Measurements from ENCODE around the gene PDE6A. TPM values are rescaled to one million over a fixed set of nuclear protein-coding genes. Genes with fewer than 3 reads are reported as not detected.

Gene PDE6A
- total RNA-seq, 1 experiment from 2014 or later, result not detected

- Mint-ChIP-seq H3K4me3 (no peak overlapping the region), H3K4me1 (no peaks in the 10 kb centered on the region)
- no peak for ATAC-seq
Observed at GRCh38 chr5:149895416-149896345, 48.9 kb downstream of the PDE6A start.

DNA sequence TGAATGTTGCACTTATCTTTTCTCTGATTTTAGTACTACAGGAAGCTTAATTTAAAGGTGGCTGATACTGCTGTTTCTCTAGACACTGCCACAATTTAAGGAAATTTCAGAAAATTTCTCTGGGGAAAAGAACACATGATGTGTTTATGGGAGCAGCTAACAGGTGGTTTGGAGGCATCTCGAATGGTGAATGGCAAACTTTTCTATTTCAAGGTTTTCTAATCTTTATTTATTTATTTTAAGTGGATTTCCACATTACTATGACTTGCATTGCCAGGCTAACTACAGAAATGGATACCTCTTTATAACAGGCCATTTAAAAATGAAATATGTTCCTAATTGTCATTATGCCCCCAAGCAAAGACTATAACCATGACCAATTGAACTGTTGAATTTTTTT, 50.4 kb downstream of the PDE6A start:
- Mint-ChIP-seq H3K4me1 (no peaks in the 10 kb centered on the region), H3K9me3 (no peaks in the 10 kb centered on the region), H3K4me3 (no peak overlapping the region), H3K27me3 (ENCODE audit: low read depth) (no peaks in the 10 kb centered on the region), H3K27ac (no peak overlapping the region), H3K36me3 (no peaks in the 10 kb centered on the region)
- no peak for TF ChIP-seq ZNF671 (CRISPR knock-in tag; IDR thresholded peaks at IDR 0.05)
- ATAC-seq (no peak), DNase-seq (ENCODE audit: low spot score) (no peak)
- ChIA-PET POLR2A (no interaction called here), CTCF (interaction anchor here (1.3 kb wide), 1 partner anchor 60 kb away, joined by 3 read pairs; no protein-coding TSS in a partner anchor)

More at GRCh38 chr5:149895416-149896345, 48.9 kb downstream of the PDE6A start:
- H3K27ac Mint-ChIP-seq, result no peak overlapping the region
- POLR2A ChIA-PET, result interaction anchor here (0.6 kb wide), 1 partner anchor 1337 kb away, joined by 3 read pairs; no protein-coding TSS in a partner anchor
- H3K9me3 Mint-ChIP-seq, result no peaks in the 10 kb centered on the region
- H3K27me3 Mint-ChIP-seq (ENCODE audit: low read depth), result no peaks in the 10 kb centered on the region
- no peaks in the 10 kb centered on the region for H3K36me3 Mint-ChIP-seq
- TF ChIP-seq ZNF263 (CRISPR knock-in tag; IDR thresholded peaks at IDR 0.05; ENCODE audit: low read depth), result no peak
- TF ChIP-seq, protein P1, sequence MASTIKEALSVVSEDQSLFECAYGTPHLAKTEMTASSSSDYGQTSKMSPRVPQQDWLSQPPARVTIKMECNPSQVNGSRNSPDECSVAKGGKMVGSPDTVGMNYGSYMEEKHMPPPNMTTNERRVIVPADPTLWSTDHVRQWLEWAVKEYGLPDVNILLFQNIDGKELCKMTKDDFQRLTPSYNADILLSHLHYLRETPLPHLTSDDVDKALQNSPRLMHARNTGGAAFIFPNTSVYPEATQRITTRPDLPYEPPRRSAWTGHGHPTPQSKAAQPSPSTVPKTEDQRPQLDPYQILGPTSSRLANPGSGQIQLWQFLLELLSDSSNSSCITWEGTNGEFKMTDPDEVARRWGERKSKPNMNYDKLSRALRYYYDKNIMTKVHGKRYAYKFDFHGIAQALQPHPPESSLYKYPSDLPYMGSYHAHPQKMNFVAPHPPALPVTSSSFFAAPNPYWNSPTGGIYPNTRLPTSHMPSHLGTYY (CRISPR knock-in tag; IDR thresholded peaks at IDR 0.05), result no peak
- no peak for TF ChIP-seq ZNF532 (CRISPR knock-in tag; IDR thresholded peaks at IDR 0.05; ENCODE audit: borderline replicate concordance)
- TF ChIP-seq TCF7 (CRISPR knock-in tag; IDR thresholded peaks at IDR 0.05; ENCODE audit: low read depth), result no peak
- no peak for TF ChIP-seq CREB1 (CRISPR knock-in tag; IDR thresholded peaks at IDR 0.05)
- TF ChIP-seq ZNF138 (CRISPR knock-in tag; conservative IDR thresholded peaks at IDR 0.05), result no peak
- CTCF ChIA-PET, result interaction anchor here (0.6 to 1.7 kb wide), 5 partner anchors 17 to 96 kb away, joined by 3 to 6 read pairs (median 3); partner anchors contain the start of gene SLC26A2
- DNase-seq (ENCODE audit: low spot score), result no peak

- Mint-ChIP-seq H3K4me3 (no peak overlapping the region), H3K27ac (no peak overlapping the region), H3K36me3 (no peaks in the 10 kb centered on the region), H3K4me1 (no peaks in the 10 kb centered on the region), H3K9me3 (no peaks in the 10 kb centered on the region), H3K27me3 (ENCODE audit: low read depth) (no peaks in the 10 kb centered on the region)
- ATAC-seq, result no peak
- DNase-seq (ENCODE audit: low spot score), result no peak
- TF ChIP-seq NR1H2 (CRISPR knock-in tag; IDR thresholded peaks at IDR 0.05) (no peak), TEAD4 (CRISPR knock-in tag; IDR thresholded peaks at IDR 0.05) (no peak)
- ChIA-PET CTCF (no interaction called here), POLR2A (no interaction called here)
Observed at GRCh38 chr5:149893403-149893931, 51.1 kb downstream of the PDE6A start.

DNA sequence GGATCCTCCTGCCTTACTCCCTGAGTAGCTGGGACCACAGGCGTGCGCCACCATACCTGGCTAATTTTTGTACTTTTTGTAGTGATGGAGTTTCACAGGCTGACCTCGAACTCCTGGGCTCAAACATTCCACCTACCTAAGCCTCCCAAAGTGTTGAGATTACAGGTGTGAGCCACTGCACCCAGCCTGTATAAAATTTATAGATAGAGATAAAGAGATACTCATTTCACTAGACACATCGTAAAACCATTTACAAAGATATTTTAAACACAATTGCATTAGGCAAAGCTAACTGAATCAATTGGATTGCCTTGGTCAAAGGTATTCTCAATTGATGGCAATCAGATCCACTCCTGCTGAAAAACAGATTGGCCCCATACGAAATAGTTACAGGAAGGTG, 52.0 kb downstream of the PDE6A start:
- Mint-ChIP-seq H3K27ac (no peak overlapping the region), H3K27me3 (ENCODE audit: low read depth) (no peaks in the 10 kb centered on the region), H3K9me3 (no peaks in the 10 kb centered on the region), H3K4me3 (no peak overlapping the region), H3K36me3 (no peaks in the 10 kb centered on the region), H3K4me1 (0 out of 2 replicates have a peak, but pooled peaks cover 2% of the 10 kb centered on the region)
- POLR2A ChIA-PET, result no interaction called here
- no peak for ATAC-seq
- DNase-seq (ENCODE audit: low spot score), result no peak
- CTCF ChIA-PET, result interaction anchor here (0.9 to 1.5 kb wide), 2 partner anchors 10 to 40 kb away, joined by 3 read pairs; no protein-coding TSS in a partner anchor
- TF ChIP-seq CREM (CRISPR knock-in tag; IDR thresholded peaks at IDR 0.05) (no peak), ZNF219 (CRISPR knock-in tag; IDR thresholded peaks at IDR 0.05; ENCODE audit: borderline replicate concordance) (no peak), ZBTB21 (CRISPR knock-in tag; IDR thresholded peaks at IDR 0.05; ENCODE audit: borderline replicate concordance) (no peak), HMGXB4 (CRISPR knock-in tag; IDR thresholded peaks at IDR 0.05) (no peak), GTF2I (CRISPR knock-in tag; conservative IDR thresholded peaks at IDR 0.05) (no peak), CBFB (CRISPR knock-in tag; IDR thresholded peaks at IDR 0.05; ENCODE audit: low read depth) (no peak), TEAD1 (CRISPR knock-in tag; IDR thresholded peaks at IDR 0.05) (no peak), NR2C2 (CRISPR knock-in tag; IDR thresholded peaks at IDR 0.05) (no peak)
- TF ChIP-seq, protein P2, sequence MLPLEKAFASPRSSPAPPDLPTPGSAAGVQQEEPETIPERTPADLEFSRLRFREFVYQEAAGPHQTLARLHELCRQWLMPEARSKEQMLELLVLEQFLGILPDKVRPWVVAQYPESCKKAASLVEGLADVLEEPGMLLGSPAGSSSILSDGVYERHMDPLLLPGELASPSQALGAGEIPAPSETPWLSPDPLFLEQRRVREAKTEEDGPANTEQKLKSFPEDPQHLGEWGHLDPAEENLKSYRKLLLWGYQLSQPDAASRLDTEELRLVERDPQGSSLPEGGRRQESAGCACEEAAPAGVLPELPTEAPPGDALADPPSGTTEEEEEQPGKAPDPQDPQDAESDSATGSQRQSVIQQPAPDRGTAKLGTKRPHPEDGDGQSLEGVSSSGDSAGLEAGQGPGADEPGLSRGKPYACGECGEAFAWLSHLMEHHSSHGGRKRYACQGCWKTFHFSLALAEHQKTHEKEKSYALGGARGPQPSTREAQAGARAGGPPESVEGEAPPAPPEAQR (CRISPR knock-in tag; IDR thresholded peaks at IDR 0.05), result no peak

Data from WTC11 (cell line).